ENCODE results near the gene STH. TPM values are rescaled to one million over a fixed set of nuclear protein-coding genes. Genes with fewer than 3 reads are reported as not detected.

Gene STH
- polyA plus RNA-seq, 1 donor (not counting 4 experiments of a cell fraction or from before 2014, with no cell fraction given), result not detected

DNA sequence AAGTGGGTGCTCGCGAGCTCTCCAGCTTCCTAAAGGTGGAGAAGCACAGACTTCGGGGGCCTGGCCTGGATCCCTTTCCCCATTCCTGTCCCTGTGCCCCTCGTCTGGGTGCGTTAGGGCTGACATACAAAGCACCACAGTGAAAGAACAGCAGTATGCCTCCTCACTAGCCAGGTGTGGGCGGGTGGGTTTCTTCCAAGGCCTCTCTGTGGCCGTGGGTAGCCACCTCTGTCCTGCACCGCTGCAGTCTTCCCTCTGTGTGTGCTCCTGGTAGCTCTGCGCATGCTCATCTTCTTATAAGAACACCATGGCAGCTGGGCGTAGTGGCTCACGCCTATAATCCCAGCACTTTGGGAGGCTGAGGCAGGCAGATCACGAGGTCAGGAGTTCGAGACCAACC, 1.9 kb upstream of the STH start:
- FAIRE-seq, result no peak
- H2AFZ ChIP-seq (ENCODE audit: control insufficient read depth, low read length), result no peak overlapping the region
- no peak for DNase-seq (ENCODE audit: low read depth, low spot score)
- H4K20me1 ChIP-seq (ENCODE audit: control insufficient read depth, extremely low read depth, insufficient read depth, low read length), result no peaks in the 10 kb centered on the region
- H3K9ac ChIP-seq (ENCODE audit: control insufficient read depth, extremely low read depth, insufficient read depth, low read length), result no peak overlapping the region
- peaks cover 20% of the 10 kb centered on the region for H3K27me3 ChIP-seq (ENCODE audit: control insufficient read depth, extremely low read depth, insufficient read depth, low read length)
- H3K4me3 ChIP-seq (ENCODE audit: control insufficient read depth in 2 of 3, extremely low read depth in 1 of 3, insufficient read depth in 2 of 3, low read depth in 1 of 3, low read length in 3 of 3), result no peak overlapping the region
- H3K36me3 ChIP-seq (ENCODE audit: control insufficient read depth in 2 of 2, extremely low read depth in 1 of 2, insufficient read depth in 2 of 2, low read length in 2 of 2), result no peaks in the 10 kb centered on the region
- dilution Hi-C loops (cut with MboI; ENCODE audit: extremely low pct_ligation_motif_present, low sequenced_read_pairs), result no loop called here
- no peak overlapping the region for H3K4me2 ChIP-seq (ENCODE audit: control insufficient read depth, extremely low read depth, insufficient read depth, low read depth, low read length)
- H3K79me2 ChIP-seq (ENCODE audit: control insufficient read depth, insufficient read depth, low read length), result no peaks in the 10 kb centered on the region
- H3K27ac ChIP-seq (ENCODE audit: control insufficient read depth, insufficient read depth, low read length), result no peak overlapping the region
- TF ChIP-seq, protein P1, sequence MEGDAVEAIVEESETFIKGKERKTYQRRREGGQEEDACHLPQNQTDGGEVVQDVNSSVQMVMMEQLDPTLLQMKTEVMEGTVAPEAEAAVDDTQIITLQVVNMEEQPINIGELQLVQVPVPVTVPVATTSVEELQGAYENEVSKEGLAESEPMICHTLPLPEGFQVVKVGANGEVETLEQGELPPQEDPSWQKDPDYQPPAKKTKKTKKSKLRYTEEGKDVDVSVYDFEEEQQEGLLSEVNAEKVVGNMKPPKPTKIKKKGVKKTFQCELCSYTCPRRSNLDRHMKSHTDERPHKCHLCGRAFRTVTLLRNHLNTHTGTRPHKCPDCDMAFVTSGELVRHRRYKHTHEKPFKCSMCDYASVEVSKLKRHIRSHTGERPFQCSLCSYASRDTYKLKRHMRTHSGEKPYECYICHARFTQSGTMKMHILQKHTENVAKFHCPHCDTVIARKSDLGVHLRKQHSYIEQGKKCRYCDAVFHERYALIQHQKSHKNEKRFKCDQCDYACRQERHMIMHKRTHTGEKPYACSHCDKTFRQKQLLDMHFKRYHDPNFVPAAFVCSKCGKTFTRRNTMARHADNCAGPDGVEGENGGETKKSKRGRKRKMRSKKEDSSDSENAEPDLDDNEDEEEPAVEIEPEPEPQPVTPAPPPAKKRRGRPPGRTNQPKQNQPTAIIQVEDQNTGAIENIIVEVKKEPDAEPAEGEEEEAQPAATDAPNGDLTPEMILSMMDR (optimal IDR thresholded peaks at IDR 0.05 in 1 of 3, IDR thresholded peaks at IDR 0.05 in 1 of 3, conservative IDR thresholded peaks at IDR 0.05 in 1 of 3; ENCODE audit: extremely low read depth in 1 of 3, insufficient read depth in 2 of 3, low read length in 3 of 3), result no peak
- no peak for TF ChIP-seq EZH2 (IDR thresholded peaks at IDR 0.05; ENCODE audit: low read length)
- no peaks in the 10 kb centered on the region for H3K4me1 ChIP-seq (ENCODE audit: control insufficient read depth, extremely low read depth, insufficient read depth, low read length)
- H3K9me1 ChIP-seq (ENCODE audit: control insufficient read depth, extremely low read depth, insufficient read depth, low read length), result no peaks in the 10 kb centered on the region
- no peaks in the 10 kb centered on the region for H3K9me3 ChIP-seq (ENCODE audit: control insufficient read depth, low read depth, low read length)

DNA sequence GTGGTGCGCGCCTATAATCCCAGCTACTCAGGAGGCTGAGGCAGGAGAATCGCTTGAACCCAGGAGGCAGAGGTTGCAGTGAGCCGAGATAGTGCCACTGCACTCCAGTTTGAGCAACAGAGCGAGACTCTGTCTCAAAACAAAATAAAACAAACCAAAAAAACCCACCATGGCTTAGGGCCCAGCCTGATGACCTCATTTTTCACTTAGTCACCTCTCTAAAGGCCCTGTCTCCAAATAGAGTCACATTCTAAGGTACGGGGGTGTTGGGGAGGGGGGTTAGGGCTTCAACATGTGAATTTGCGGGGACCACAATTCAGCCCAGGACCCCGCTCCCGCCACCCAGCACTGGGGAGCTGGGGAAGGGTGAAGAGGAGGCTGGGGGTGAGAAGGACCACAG, 1.4 kb upstream of the STH start:
- no peak overlapping the region for H3K9ac ChIP-seq (ENCODE audit: control insufficient read depth, extremely low read depth, insufficient read depth, low read length)
- peaks cover 20% of the 10 kb centered on the region for H3K27me3 ChIP-seq (ENCODE audit: control insufficient read depth, extremely low read depth, insufficient read depth, low read length)
- H3K4me2 ChIP-seq (ENCODE audit: control insufficient read depth, extremely low read depth, insufficient read depth, low read depth, low read length), result no peak overlapping the region
- no peak for TF ChIP-seq EZH2 (IDR thresholded peaks at IDR 0.05; ENCODE audit: low read length)
- TF ChIP-seq, protein P1 (optimal IDR thresholded peaks at IDR 0.05 in 1 of 3, IDR thresholded peaks at IDR 0.05 in 1 of 3, conservative IDR thresholded peaks at IDR 0.05 in 1 of 3; ENCODE audit: extremely low read depth in 1 of 3, insufficient read depth in 2 of 3, low read length in 3 of 3), result no peak
- dilution Hi-C loops (cut with MboI; ENCODE audit: extremely low pct_ligation_motif_present, low sequenced_read_pairs), result no loop called here
- no peak overlapping the region for H3K27ac ChIP-seq (ENCODE audit: control insufficient read depth, insufficient read depth, low read length)
- no peaks in the 10 kb centered on the region for H3K9me1 ChIP-seq (ENCODE audit: control insufficient read depth, extremely low read depth, insufficient read depth, low read length)
- no peaks in the 10 kb centered on the region for H3K4me1 ChIP-seq (ENCODE audit: control insufficient read depth, extremely low read depth, insufficient read depth, low read length)
- H3K9me3 ChIP-seq (ENCODE audit: control insufficient read depth, low read depth, low read length), result no peaks in the 10 kb centered on the region
- no peaks in the 10 kb centered on the region for H3K79me2 ChIP-seq (ENCODE audit: control insufficient read depth, insufficient read depth, low read length)
- DNase-seq (ENCODE audit: low read depth, low spot score) (no peak), FAIRE-seq (no peak)
- no peak overlapping the region for H3K4me3 ChIP-seq (ENCODE audit: control insufficient read depth in 2 of 3, extremely low read depth in 1 of 3, insufficient read depth in 2 of 3, low read depth in 1 of 3, low read length in 3 of 3)
- no peaks in the 10 kb centered on the region for H3K36me3 ChIP-seq (ENCODE audit: control insufficient read depth in 2 of 2, extremely low read depth in 1 of 2, insufficient read depth in 2 of 2, low read length in 2 of 2)
- H4K20me1 ChIP-seq (ENCODE audit: control insufficient read depth, extremely low read depth, insufficient read depth, low read length), result no peaks in the 10 kb centered on the region
- no peak overlapping the region for H2AFZ ChIP-seq (ENCODE audit: control insufficient read depth, low read length)
